OCI-LY3 (cell line): ENCODE results near the gene OR56A3.

Experiments
- EZH2phosphoT487 ChIP-seq: fragments of 200-600 bp; shearing (Covaris generic); IDR thresholded peaks from 2 replicates; pipeline ENCODE4 v1.6.1; 2018; ENCODE audit warnings: antibody characterized with exemption, mixed run types, low read depth
- TF ChIP-seq, protein P1 (sequence below): fragments of 200-600, 300-600 bp; sonication (generic); IDR thresholded peaks from 2 replicates; pipeline ENCODE4 v1.5.1; 2014; ENCODE audit warnings: antibody characterized with exemption, low read length, low read depth

DNA sequence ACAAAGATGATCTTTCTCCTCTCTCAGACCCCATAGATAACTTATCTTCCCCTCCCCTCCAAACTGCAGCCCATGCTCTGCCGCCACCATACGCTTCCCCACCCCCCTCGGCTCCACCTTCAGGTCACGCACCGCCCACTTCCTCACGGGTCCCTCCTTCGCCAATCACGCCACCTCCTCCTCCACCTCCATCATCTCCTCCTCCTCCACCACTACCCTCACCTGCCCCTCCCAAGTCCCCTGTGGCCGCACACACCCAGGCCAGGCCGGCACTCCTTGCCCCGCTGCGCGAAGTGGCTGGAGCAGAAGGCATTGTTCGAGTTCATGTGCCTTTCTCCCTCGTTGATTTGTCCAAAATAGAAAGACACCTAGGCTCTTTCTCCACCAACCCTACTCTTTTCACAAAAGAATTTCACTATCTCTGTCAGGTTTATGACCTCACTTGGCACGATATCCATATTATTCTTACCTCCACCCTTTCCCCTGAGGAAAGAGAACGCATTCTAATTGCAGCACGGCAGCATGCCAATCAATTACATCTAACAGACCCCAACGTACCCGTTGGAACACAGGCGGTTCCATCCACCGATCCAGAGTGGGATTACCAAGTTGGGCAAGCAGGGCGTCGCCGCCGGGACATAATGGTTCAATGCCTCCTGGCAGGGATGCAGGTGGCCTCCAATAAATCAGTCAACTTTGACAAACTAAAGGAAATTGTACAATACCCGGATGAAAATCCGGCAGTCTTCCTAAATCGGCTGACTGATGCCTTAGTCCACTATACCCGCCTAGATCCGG, 12.3 kb upstream of the OR56A3 start:
- TF ChIP-seq, protein P1, sequence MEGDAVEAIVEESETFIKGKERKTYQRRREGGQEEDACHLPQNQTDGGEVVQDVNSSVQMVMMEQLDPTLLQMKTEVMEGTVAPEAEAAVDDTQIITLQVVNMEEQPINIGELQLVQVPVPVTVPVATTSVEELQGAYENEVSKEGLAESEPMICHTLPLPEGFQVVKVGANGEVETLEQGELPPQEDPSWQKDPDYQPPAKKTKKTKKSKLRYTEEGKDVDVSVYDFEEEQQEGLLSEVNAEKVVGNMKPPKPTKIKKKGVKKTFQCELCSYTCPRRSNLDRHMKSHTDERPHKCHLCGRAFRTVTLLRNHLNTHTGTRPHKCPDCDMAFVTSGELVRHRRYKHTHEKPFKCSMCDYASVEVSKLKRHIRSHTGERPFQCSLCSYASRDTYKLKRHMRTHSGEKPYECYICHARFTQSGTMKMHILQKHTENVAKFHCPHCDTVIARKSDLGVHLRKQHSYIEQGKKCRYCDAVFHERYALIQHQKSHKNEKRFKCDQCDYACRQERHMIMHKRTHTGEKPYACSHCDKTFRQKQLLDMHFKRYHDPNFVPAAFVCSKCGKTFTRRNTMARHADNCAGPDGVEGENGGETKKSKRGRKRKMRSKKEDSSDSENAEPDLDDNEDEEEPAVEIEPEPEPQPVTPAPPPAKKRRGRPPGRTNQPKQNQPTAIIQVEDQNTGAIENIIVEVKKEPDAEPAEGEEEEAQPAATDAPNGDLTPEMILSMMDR, result no peak
- TF ChIP-seq EZH2phosphoT487, result no peak
